Fibroblast of lung (primary cell): ENCODE results near the gene SPRR2G. TPM values are rescaled to one million over a fixed set of nuclear protein-coding genes. Genes with fewer than 3 reads are reported as not detected.

Experiments
- DNase-seq, 2 donors: peaks; one replicate each; pipeline versions ENCODE4 v3.0.0 to v3.0.0-alpha.2; 2010; ENCODE audit warnings: low read depth in 2 of 2
- H2AFZ ChIP-seq: 2 replicates; pipeline ENCODE4 v1.5.1; 2012; ENCODE audit warnings: low read length, control low read depth, inconsistent platforms
- H3K27ac ChIP-seq: 2 replicates; pipeline ENCODE4 v1.5.1; 2011; ENCODE audit warnings: low read length, control low read depth; ENCODE audit not compliant: insufficient read depth
- H3K27me3 ChIP-seq: 2 replicates; pipeline ENCODE4 v1.5.1; 2011; ENCODE audit warnings: mild to moderate bottlenecking, low read length; ENCODE audit not compliant: control insufficient read depth, insufficient read depth
- H3K36me3 ChIP-seq: 2 replicates; pipeline ENCODE4 v1.5.1; 2011; ENCODE audit warnings: low read length; ENCODE audit not compliant: control insufficient read depth, insufficient read depth
- H3K4me1 ChIP-seq: 2 replicates; pipeline ENCODE4 v1.5.1; 2011; ENCODE audit warnings: low read length; ENCODE audit not compliant: control insufficient read depth, insufficient read depth; ENCODE audit errors: extremely low read depth
- H3K4me2 ChIP-seq: 2 replicates; pipeline ENCODE4 v1.5.1; 2011; ENCODE audit warnings: low read length, control low read depth; ENCODE audit not compliant: insufficient read depth; ENCODE audit errors: extremely low read depth
- H3K4me3 ChIP-seq, 4 experiments: fragments of 200-600 bp in 1 of 4; sonication (generic) in 1 of 4; replicated peaks in 1 of 4; 2 replicates each; pipeline ENCODE4 v1.5.1; 2011 to 2016; ENCODE audit warnings: low read length in 4 of 4, low read depth in 3 of 4, mild to moderate bottlenecking in 3 of 4, control low read depth in 2 of 4, inconsistent platforms in 1 of 4, mixed read lengths in 1 of 4; ENCODE audit not compliant: insufficient read depth in 1 of 4; ENCODE audit errors: control extremely low read depth in 1 of 4
- H3K79me2 ChIP-seq: 2 replicates; pipeline ENCODE4 v1.5.1; 2012; ENCODE audit warnings: mild to moderate bottlenecking, low read length, inconsistent platforms; ENCODE audit not compliant: control insufficient read depth, insufficient read depth
- H3K9ac ChIP-seq: 2 replicates; pipeline ENCODE4 v1.5.1; 2011; ENCODE audit warnings: mild to moderate bottlenecking, low read length, control low read depth; ENCODE audit not compliant: insufficient read depth
- H3K9me3 ChIP-seq: 2 replicates; pipeline ENCODE4 v1.5.1; 2012; ENCODE audit warnings: low read depth, low read length; ENCODE audit not compliant: control insufficient read depth, insufficient read depth
- H4K20me1 ChIP-seq: 2 replicates; pipeline ENCODE4 v1.5.1; 2011; ENCODE audit warnings: low read length; ENCODE audit not compliant: control insufficient read depth, insufficient read depth; ENCODE audit errors: extremely low read depth
- EZH2 ChIP-seq: IDR thresholded peaks from 2 replicates; pipeline ENCODE4 v1.5.1; 2012; ENCODE audit warnings: low read length, control low read depth, mild to moderate bottlenecking; ENCODE audit errors: missing control alignments
- polyA plus RNA-seq, 2 donors: library from polyadenylated mRNA; depleted of rRNA in 1 of 2; stranded (reverse) in 1 of 2; unstranded in 1 of 2; fragments of >200 nt; gene quantifications; 2 replicates each; pipeline ENCODE4 v1.2.1, GENCODE V29; 2011 to 2012; ENCODE audit warnings: missing spikeins in 1 of 2
- total RNA-seq: library from RNA; depleted of rRNA; stranded (reverse); fragments of >200 nt; gene quantifications from 2 replicates; pipeline ENCODE4 v1.2.1, GENCODE V29; 2014
- TF ChIP-seq, protein P1 (sequence below), 2 donors: IDR thresholded peaks in 1 of 2; conservative IDR thresholded peaks in 1 of 2; 1 replicate in 1 of 2; 2 replicates in 1 of 2; pipeline ENCODE4 v1.5.1; 2011 to 2012; ENCODE audit warnings: low read length in 2 of 2, control low read depth in 1 of 2, inconsistent platforms in 1 of 2, low read depth in 1 of 2, mild to moderate bottlenecking in 1 of 2

SPRR2G gene
- total and polyA plus RNA-seq, 2 donors (not counting 1 experiment from before 2014, with no cell fraction given): not detected

DNA sequence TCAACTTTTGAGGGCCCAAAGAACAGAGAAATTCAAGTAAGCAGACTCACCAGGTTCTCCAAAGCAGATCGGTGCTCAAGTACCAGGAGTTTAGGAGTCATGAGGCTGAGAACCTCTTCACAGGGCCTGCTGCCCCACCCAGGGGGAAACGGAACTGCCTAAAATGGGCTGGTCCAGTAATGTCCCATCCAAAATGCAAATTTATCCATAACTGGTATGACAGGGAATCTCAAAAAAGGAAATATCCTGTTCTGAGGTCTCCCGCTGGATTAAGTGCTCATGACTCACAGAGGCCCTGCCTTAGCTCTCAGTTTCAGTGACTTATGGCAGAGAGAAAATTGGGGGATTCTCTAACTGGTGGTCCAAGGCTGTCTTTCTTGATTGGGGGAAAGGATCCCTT lies 9.3 kb downstream of the SPRR2G start:
- Histone ChIP-seq H3K9me3 (no peaks in the 10 kb centered on the region), H3K4me3 (no peak overlapping the region), H3K36me3 (no peaks in the 10 kb centered on the region), H3K27ac (no peak overlapping the region), H3K79me2 (no peaks in the 10 kb centered on the region), H4K20me1 (no peaks in the 10 kb centered on the region), H3K4me1 (no peaks in the 10 kb centered on the region), H3K27me3 (no peaks in the 10 kb centered on the region), H3K4me2 (no peak overlapping the region), H3K9ac (no peak overlapping the region), H2AFZ (no peak overlapping the region)
- TF ChIP-seq, protein P1, sequence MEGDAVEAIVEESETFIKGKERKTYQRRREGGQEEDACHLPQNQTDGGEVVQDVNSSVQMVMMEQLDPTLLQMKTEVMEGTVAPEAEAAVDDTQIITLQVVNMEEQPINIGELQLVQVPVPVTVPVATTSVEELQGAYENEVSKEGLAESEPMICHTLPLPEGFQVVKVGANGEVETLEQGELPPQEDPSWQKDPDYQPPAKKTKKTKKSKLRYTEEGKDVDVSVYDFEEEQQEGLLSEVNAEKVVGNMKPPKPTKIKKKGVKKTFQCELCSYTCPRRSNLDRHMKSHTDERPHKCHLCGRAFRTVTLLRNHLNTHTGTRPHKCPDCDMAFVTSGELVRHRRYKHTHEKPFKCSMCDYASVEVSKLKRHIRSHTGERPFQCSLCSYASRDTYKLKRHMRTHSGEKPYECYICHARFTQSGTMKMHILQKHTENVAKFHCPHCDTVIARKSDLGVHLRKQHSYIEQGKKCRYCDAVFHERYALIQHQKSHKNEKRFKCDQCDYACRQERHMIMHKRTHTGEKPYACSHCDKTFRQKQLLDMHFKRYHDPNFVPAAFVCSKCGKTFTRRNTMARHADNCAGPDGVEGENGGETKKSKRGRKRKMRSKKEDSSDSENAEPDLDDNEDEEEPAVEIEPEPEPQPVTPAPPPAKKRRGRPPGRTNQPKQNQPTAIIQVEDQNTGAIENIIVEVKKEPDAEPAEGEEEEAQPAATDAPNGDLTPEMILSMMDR (conservative IDR thresholded peaks at IDR 0.05 in 1 of 2, IDR thresholded peaks at IDR 0.05 in 1 of 2; ENCODE audit: low read depth in 1 of 2, low read length in 2 of 2): no peak
- TF ChIP-seq EZH2: no peak
- no peak for DNase-seq

DNA sequence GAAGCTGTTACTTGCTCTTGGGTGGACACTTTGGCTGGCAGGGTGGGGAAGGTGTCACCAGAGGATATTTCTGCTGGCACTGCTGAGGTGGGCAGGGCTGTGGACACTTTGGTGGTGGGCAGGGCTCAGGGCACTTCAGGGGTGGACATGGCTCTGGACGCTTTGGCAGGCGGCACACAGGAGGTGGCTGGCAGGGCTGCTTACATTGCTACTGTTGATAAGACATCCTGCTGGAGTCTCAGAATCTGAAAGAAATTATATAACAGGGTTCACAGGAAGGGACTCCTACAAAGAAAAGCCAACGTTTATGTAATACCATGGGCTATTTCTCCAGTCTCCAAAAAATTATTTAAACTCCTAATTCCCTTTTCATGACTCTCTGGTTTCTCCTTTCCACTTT lies 10.2 kb downstream of the SPRR2G start:
- H3K36me3 ChIP-seq: no peaks in the 10 kb centered on the region
- H3K79me2 ChIP-seq: no peaks in the 10 kb centered on the region
- no peak overlapping the region for H3K4me3 ChIP-seq
- DNase-seq: no peak
- H3K4me1 ChIP-seq: no peaks in the 10 kb centered on the region
- no peaks in the 10 kb centered on the region for H3K9me3 ChIP-seq
- no peaks in the 10 kb centered on the region for H4K20me1 ChIP-seq
- no peaks in the 10 kb centered on the region for H3K27me3 ChIP-seq
- H2AFZ ChIP-seq: no peak overlapping the region
- H3K27ac ChIP-seq: no peak overlapping the region
- H3K9ac ChIP-seq: no peak overlapping the region
- no peak overlapping the region for H3K4me2 ChIP-seq
- TF ChIP-seq, protein P1 (conservative IDR thresholded peaks at IDR 0.05 in 1 of 2, IDR thresholded peaks at IDR 0.05 in 1 of 2; ENCODE audit: low read depth in 1 of 2, low read length in 2 of 2): no peak
- TF ChIP-seq EZH2: no peak

DNA sequence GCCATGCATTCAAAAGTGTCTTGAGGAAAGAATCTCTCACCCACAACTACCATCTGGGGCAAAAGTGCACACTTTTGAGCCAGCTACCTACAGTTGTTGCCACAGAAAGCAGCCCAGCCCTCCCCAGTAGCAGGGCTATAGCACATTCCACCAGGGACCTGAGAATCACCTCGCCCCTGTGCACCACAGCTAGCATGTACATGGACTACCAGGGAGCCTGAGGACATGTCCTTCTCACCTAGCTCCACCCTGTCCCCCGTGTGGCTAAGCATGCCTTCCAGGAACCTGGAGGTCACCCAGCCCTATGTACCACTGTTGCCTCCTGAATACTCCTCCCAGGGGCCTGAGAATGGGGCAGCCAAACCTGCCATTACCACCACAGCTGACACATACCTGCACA lies 16.9 kb downstream of the SPRR2G start:
- H3K4me1 ChIP-seq: no peaks in the 10 kb centered on the region
- H3K4me3 ChIP-seq: no peak overlapping the region
- no peaks in the 10 kb centered on the region for H3K36me3 ChIP-seq
- no peaks in the 10 kb centered on the region for H3K79me2 ChIP-seq
- no peak overlapping the region for H3K4me2 ChIP-seq
- H3K27me3 ChIP-seq: no peaks in the 10 kb centered on the region
- no peak for DNase-seq
- H4K20me1 ChIP-seq: no peaks in the 10 kb centered on the region
- no peak overlapping the region for H3K9ac ChIP-seq
- no peak overlapping the region for H3K27ac ChIP-seq
- no peaks in the 10 kb centered on the region for H3K9me3 ChIP-seq
- no peak overlapping the region for H2AFZ ChIP-seq
- no peak for TF ChIP-seq EZH2
- TF ChIP-seq, protein P1 (conservative IDR thresholded peaks at IDR 0.05 in 1 of 2, IDR thresholded peaks at IDR 0.05 in 1 of 2; ENCODE audit: low read depth in 1 of 2, low read length in 2 of 2): no peak
